NT2/D1 (cell line): ENCODE results near the gene PLAC9.

Source experiments
- SUZ12 ChIP-seq: IDR thresholded peaks from 2 replicates; pipeline ENCODE4 v1.6.1; 2011; ENCODE audit not compliant: insufficient read length, insufficient read depth; ENCODE audit errors: extremely low read depth
- YY1 ChIP-seq: IDR thresholded peaks from 2 replicates; pipeline ENCODE4 v1.6.1; 2011; ENCODE audit not compliant: insufficient read length, insufficient read depth
- ZNF274 ChIP-seq: IDR thresholded peaks from 2 replicates; pipeline ENCODE4 v1.6.1; 2011; ENCODE audit warnings: mild to moderate bottlenecking, low read depth, low read length

GRCh38 chr10:80182986-80183385 lies 50.5 kb downstream of the PLAC9 start:
- no peak for TF ChIP-seq SUZ12
- no peak for TF ChIP-seq ZNF274
- no peak for TF ChIP-seq YY1
